ENCODE results near the gene HEMGN. TPM values are rescaled to one million over a fixed set of nuclear protein-coding genes. Genes with fewer than 3 reads are reported as not detected.

The HEMGN gene
- total and polyA plus RNA-seq, 2 experiments from 2014 or later: not detected

DNA sequence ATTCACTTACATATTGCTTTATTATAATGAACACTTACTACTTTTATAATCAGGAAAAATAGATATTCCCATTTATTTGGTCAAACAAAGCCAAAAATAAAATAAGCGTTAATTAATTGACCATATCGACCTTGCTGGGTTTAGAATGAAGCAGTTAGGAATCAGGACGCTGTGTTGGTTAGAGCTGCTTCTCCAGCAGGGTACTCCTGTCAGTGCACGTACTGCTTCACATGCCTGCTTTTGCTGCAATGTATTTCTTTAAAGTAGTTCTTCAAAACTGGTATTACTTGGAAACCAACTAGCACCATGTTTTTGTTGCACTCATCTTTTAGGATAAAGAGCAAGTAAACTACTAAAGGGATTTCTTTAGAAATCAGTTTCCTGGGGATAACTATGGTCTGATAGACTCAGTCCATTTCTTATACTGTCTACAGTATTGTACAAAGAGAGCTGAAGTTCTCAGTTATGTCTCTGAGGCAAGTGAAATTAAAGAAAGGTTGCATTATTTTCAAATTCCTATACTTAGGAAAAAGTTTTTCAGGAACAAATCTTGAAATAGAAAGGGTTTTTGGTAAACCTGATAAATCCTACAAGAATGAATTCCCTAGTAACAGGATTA, 8.9 kb downstream of the HEMGN start (continued):
- TF ChIP-seq, protein P1, sequence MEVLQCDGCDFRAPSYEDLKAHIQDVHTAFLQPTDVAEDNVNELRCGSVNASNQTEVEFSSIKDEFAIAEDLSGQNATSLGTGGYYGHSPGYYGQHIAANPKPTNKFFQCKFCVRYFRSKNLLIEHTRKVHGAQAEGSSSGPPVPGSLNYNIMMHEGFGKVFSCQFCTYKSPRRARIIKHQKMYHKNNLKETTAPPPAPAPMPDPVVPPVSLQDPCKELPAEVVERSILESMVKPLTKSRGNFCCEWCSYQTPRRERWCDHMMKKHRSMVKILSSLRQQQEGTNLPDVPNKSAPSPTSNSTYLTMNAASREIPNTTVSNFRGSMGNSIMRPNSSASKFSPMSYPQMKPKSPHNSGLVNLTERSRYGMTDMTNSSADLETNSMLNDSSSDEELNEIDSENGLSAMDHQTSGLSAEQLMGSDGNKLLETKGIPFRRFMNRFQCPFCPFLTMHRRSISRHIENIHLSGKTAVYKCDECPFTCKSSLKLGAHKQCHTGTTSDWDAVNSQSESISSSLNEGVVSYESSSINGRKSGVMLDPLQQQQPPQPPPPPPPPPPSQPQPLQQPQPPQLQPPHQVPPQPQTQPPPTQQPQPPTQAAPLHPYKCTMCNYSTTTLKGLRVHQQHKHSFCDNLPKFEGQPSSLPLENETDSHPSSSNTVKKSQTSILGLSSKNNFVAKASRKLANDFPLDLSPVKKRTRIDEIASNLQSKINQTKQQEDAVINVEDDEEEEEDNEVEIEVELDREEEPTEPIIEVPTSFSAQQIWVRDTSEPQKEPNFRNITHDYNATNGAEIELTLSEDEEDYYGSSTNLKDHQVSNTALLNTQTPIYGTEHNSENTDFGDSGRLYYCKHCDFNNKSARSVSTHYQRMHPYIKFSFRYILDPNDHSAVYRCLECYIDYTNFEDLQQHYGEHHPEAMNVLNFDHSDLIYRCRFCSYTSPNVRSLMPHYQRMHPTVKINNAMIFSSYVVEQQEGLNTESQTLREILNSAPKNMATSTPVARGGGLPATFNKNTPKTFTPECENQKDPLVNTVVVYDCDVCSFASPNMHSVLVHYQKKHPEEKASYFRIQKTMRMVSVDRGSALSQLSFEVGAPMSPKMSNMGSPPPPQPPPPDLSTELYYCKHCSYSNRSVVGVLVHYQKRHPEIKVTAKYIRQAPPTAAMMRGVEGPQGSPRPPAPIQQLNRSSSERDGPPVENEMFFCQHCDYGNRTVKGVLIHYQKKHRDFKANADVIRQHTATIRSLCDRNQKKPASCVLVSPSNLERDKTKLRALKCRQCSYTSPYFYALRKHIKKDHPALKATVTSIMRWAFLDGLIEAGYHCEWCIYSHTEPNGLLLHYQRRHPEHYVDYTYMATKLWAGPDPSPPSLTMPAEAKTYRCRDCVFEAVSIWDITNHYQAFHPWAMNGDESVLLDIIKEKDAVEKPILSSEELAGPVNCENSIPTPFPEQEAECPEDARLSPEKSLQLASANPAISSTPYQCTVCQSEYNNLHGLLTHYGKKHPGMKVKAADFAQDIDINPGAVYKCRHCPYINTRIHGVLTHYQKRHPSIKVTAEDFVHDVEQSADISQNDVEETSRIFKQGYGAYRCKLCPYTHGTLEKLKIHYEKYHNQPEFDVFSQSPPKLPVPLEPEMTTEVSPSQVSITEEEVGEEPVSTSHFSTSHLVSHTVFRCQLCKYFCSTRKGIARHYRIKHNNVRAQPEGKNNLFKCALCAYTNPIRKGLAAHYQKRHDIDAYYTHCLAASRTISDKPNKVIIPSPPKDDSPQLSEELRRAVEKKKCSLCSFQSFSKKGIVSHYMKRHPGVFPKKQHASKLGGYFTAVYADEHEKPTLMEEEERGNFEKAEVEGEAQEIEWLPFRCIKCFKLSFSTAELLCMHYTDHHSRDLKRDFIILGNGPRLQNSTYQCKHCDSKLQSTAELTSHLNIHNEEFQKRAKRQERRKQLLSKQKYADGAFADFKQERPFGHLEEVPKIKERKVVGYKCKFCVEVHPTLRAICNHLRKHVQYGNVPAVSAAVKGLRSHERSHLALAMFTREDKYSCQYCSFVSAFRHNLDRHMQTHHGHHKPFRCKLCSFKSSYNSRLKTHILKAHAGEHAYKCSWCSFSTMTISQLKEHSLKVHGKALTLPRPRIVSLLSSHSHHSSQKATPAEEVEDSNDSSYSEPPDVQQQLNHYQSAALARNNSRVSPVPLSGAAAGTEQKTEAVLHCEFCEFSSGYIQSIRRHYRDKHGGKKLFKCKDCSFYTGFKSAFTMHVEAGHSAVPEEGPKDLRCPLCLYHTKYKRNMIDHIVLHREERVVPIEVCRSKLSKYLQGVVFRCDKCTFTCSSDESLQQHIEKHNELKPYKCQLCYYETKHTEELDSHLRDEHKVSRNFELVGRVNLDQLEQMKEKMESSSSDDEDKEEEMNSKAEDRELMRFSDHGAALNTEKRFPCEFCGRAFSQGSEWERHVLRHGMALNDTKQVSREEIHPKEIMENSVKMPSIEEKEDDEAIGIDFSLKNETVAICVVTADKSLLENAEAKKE (CRISPR knock-in tag; IDR thresholded peaks at IDR 0.05): no peak
- no peak for TF ChIP-seq NANOG (IDR thresholded peaks at IDR 0.05; ENCODE audit: borderline replicate concordance)

DNA sequence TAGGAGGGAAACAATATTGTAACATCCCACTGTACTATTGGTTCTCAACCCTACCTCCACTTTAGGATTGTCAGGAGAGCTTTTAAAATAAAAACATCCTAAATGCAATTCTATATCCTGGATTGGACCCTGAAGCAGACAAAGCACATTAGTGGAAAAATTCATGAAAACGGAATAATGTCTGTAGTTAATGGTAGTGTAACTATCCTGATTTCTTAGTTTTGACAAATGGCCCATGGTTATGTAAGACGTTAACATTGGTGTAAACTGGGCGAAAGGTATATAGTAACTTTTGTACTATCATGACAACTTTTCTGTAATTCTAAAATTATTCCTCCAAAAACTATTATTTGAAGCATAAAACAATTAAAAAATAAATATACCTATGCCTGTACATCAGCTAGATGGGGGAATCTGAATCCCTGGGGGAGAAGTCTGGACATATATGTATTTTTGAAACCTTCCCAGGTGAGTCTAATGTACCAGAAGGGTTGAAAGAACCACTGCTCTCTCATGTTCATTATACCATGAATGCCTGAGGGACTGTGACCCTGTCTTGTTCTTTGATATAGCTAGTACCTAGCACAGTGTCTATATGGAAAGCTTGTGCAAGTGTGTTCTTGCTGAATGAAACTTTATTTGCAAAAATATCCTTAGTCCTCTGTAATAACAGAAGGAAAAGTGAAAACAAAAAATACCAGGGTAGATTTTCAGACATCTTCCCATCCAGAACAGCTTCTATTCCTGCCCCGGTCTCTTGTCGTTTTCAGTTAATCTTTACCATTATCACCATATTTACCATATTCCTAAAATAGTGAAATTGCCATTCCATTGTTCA, 12.3 kb downstream of the HEMGN start:
- H3K4me3 ChIP-seq: no peak overlapping the region
- H2AFZ ChIP-seq: no peak overlapping the region
- H3K9me3 Mint-ChIP-seq: peaks cover 6% of the 10 kb centered on the region; the same call in 1 of the 3 replicates
- H3K9me2 ChIP-seq (ENCODE audit: insufficient read depth): no peaks in the 10 kb centered on the region
- no peak for ATAC-seq
- peaks cover 7% of the 10 kb centered on the region; the same call in 2 of the 3 replicates for H3K4me1 Mint-ChIP-seq
- no peak for DNase-seq (ENCODE audit: low spot score)
- no peaks in the 10 kb centered on the region for H3K79me2 ChIP-seq (replicated peaks; ENCODE audit: insufficient read depth)
- H3K36me3 Mint-ChIP-seq (ENCODE audit: low read depth): peaks cover 3% of the 10 kb centered on the region; the same call in 2 of the 3 replicates
- no peak overlapping the region for H3K4me2 ChIP-seq
- no peaks in the 10 kb centered on the region for H4K20me1 ChIP-seq (replicated peaks; ENCODE audit: insufficient read depth)
- H3K27ac Mint-ChIP-seq: no peak overlapping the region
- H3F3A ChIP-seq (replicated peaks; ENCODE audit: low read depth): no peaks in the 10 kb centered on the region
- H3K4me3 Mint-ChIP-seq: no peak overlapping the region
- peaks cover 29% of the 10 kb centered on the region for H3K27me3 ChIP-seq (ENCODE audit: insufficient read depth)
- no peaks in the 10 kb centered on the region for H3K36me3 ChIP-seq (ENCODE audit: insufficient read depth)
- peaks cover 8% of the 10 kb centered on the region for H3K27me3 Mint-ChIP-seq (ENCODE audit: insufficient read depth, low read depth, poor library complexity)
- no peaks in the 10 kb centered on the region for H3K4me1 ChIP-seq (ENCODE audit: insufficient read depth)
- H3K27ac ChIP-seq (ENCODE audit: low read depth): no peak overlapping the region
- TF ChIP-seq POLR2AphosphoS5 (IDR thresholded peaks at IDR 0.05; ENCODE audit: low read depth) (no peak), JUNB (IDR thresholded peaks at IDR 0.05; ENCODE audit: unreplicated experiment) (no peak), STAT1 (IDR thresholded peaks at IDR 0.05; ENCODE audit: unreplicated experiment) (no peak), EZH2phosphoT487 (IDR thresholded peaks at IDR 0.05; ENCODE audit: unreplicated experiment) (no peak), CREB1 (CRISPR knock-in tag; IDR thresholded peaks at IDR 0.05; ENCODE audit: low read depth) (no peak), ZNF331 (CRISPR knock-in tag; IDR thresholded peaks at IDR 0.05; ENCODE audit: low read depth) (no peak), EZH2 (IDR thresholded peaks at IDR 0.05; ENCODE audit: low read depth, unreplicated experiment) (no peak), ZNF114 (CRISPR knock-in tag; IDR thresholded peaks at IDR 0.05) (no peak), NANOG (IDR thresholded peaks at IDR 0.05; ENCODE audit: borderline replicate concordance) (no peak), ETS1 (IDR thresholded peaks at IDR 0.05) (no peak)
- TF ChIP-seq, protein P2, sequence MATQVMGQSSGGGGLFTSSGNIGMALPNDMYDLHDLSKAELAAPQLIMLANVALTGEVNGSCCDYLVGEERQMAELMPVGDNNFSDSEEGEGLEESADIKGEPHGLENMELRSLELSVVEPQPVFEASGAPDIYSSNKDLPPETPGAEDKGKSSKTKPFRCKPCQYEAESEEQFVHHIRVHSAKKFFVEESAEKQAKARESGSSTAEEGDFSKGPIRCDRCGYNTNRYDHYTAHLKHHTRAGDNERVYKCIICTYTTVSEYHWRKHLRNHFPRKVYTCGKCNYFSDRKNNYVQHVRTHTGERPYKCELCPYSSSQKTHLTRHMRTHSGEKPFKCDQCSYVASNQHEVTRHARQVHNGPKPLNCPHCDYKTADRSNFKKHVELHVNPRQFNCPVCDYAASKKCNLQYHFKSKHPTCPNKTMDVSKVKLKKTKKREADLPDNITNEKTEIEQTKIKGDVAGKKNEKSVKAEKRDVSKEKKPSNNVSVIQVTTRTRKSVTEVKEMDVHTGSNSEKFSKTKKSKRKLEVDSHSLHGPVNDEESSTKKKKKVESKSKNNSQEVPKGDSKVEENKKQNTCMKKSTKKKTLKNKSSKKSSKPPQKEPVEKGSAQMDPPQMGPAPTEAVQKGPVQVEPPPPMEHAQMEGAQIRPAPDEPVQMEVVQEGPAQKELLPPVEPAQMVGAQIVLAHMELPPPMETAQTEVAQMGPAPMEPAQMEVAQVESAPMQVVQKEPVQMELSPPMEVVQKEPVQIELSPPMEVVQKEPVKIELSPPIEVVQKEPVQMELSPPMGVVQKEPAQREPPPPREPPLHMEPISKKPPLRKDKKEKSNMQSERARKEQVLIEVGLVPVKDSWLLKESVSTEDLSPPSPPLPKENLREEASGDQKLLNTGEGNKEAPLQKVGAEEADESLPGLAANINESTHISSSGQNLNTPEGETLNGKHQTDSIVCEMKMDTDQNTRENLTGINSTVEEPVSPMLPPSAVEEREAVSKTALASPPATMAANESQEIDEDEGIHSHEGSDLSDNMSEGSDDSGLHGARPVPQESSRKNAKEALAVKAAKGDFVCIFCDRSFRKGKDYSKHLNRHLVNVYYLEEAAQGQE (IDR thresholded peaks at IDR 0.05; ENCODE audit: unreplicated experiment): no peak
